GM18519 (cell line): ENCODE data around the gene CIZ1.
A peak's percentile ranks its signal among the peaks of the same experiment; 100 is the strongest.
"Not testable (repeated sequence)": the region's sequence is repeated elsewhere in the genome, so short reads cannot be mapped to it uniquely, and the experiment has no call there.

ENCODE experiments used
- ATAC-seq: cut with Tn5 transposase; IDR thresholded peaks from one replicate; pipeline ENCODE4 v1.9.1; 2021; ENCODE audit warnings: mild to moderate bottlenecking, moderate library complexity; ENCODE audit not compliant: unreplicated experiment, low FRiP score

Gene CIZ1

GRCh38 chr9:128191406-128192046 is at the start of gene CIZ1:
Gene CIZ1 (minus strand): TSS chr9:128191572. CDS start chr9:128190857, 715 bp downstream.
- peak; percentile 41 for ATAC-seq

GRCh38 chr9:128233817-128234406 is 42.5 kb upstream of the CIZ1 start:
- ATAC-seq, result no peak

GRCh38 chr9:128232528-128233428 is 41.4 kb upstream of the CIZ1 start:
- no peak for ATAC-seq

GRCh38 chr9:128231638-128232527 is 40.5 kb upstream of the CIZ1 start:
- no peak for ATAC-seq

GRCh38 chr9:128230897-128231296 is 39.5 kb upstream of the CIZ1 start:
- ATAC-seq, result not testable (repeated sequence)

GRCh38 chr9:128226412-128226801 is 35.0 kb upstream of the CIZ1 start:
- no peak for ATAC-seq

- ATAC-seq, result no peak
Observed at GRCh38 chr9:128225770-128226411, 34.5 kb upstream of the CIZ1 start.

GRCh38 chr9:128224877-128225276 is 33.5 kb upstream of the CIZ1 start:
- ATAC-seq, result no peak

GRCh38 chr9:128222880-128223670 is 31.7 kb upstream of the CIZ1 start:
- no peak for ATAC-seq

GRCh38 chr9:128222026-128222425 is 30.7 kb upstream of the CIZ1 start:
- ATAC-seq, result no peak

- no peak for ATAC-seq
Observed at GRCh38 chr9:128219831-128220230, 28.5 kb upstream of the CIZ1 start.

- peak; percentile 68 for ATAC-seq
Observed at GRCh38 chr9:128218518-128219389, 27.4 kb upstream of the CIZ1 start.

GRCh38 chr9:128218172-128218517 is 26.8 kb upstream of the CIZ1 start:
- no peak for ATAC-seq

GRCh38 chr9:128216781-128217553 is 25.6 kb upstream of the CIZ1 start:
- ATAC-seq, result no peak

GRCh38 chr9:128215491-128216409 is 24.4 kb upstream of the CIZ1 start:
- no peak for ATAC-seq
